ENCODE measurements around the gene PLEKHA4. TPM values are rescaled to one million over a fixed set of nuclear protein-coding genes. Genes with fewer than 3 reads are reported as not detected.

Gene PLEKHA4
- total and polyA plus RNA-seq, 9 of the 15 experiments (the other 6 are each of a cell fraction or from before 2014, with no cell fraction given), result 0.07 to 30.8 (median 11.4) TPM

DNA sequence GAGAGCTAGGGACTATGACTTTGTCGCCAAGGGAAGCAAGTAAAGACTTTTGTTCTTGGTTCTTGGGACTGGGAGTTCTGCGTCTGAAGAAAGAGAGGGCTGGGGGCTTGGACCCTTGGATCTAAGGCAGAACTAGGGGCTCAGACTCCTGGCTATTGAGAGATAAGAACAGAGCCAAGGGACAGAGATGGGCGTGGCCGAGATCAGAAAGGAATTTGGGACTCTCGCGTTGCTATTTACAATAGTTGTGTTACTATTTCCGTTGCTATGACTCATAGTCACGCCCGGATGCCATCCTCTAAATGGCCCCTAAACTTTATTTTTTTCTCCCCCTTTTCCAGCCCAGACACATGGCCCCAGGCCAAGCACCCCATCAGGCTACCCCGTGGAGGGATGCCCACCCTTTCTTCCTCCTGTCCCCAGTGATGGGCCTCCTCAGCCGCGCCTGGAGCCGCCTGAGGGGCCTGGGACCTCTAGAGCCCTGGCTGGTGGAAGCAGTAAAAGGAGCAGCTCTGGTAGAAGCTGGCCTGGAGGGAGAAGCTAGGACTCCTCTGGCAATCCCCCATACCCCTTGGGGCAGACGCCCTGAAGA is 4.6 kb upstream of the PLEKHA4 start (continued):
- TF ChIP-seq GABPA (tag; conservative IDR thresholded peaks at IDR 0.05; ENCODE audit: low read depth) (0 out of 2 replicates have a peak, but pooled peaks have one; percentile 37), CREB1 (IDR thresholded peaks at IDR 0.05) (no peak), CREB1 (CRISPR knock-in tag; IDR thresholded peaks at IDR 0.05) (no peak), ZNF143 (CRISPR knock-in tag; IDR thresholded peaks at IDR 0.05) (no peak; the same call in 1 of the 2 replicates), WHSC1 (IDR thresholded peaks at IDR 0.05; ENCODE audit: low read length) (no peak), PCBP1 (IDR thresholded peaks at IDR 0.05; ENCODE audit: low read depth, low read length, poor library complexity, severe bottlenecking) (no peak), ZFPM2 (CRISPR knock-in tag; IDR thresholded peaks at IDR 0.05) (no peak), PHF21A (IDR thresholded peaks at IDR 0.05; ENCODE audit: borderline replicate concordance, low read depth) (no peak), GABPB2 (CRISPR knock-in tag; conservative IDR thresholded peaks at IDR 0.05) (no peak), RBM25 (IDR thresholded peaks at IDR 0.05; ENCODE audit: low read depth, low read length, severe bottlenecking) (no peak)
- TF ChIP-seq, protein P1, sequence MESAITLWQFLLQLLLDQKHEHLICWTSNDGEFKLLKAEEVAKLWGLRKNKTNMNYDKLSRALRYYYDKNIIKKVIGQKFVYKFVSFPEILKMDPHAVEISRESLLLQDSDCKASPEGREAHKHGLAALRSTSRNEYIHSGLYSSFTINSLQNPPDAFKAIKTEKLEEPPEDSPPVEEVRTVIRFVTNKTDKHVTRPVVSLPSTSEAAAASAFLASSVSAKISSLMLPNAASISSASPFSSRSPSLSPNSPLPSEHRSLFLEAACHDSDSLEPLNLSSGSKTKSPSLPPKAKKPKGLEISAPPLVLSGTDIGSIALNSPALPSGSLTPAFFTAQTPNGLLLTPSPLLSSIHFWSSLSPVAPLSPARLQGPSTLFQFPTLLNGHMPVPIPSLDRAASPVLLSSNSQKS (CRISPR knock-in tag; IDR thresholded peaks at IDR 0.05), result no peak
- TF ChIP-seq, protein P2, sequence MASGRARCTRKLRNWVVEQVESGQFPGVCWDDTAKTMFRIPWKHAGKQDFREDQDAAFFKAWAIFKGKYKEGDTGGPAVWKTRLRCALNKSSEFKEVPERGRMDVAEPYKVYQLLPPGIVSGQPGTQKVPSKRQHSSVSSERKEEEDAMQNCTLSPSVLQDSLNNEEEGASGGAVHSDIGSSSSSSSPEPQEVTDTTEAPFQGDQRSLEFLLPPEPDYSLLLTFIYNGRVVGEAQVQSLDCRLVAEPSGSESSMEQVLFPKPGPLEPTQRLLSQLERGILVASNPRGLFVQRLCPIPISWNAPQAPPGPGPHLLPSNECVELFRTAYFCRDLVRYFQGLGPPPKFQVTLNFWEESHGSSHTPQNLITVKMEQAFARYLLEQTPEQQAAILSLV (tag; IDR thresholded peaks at IDR 0.05), result no peak
- TF ChIP-seq, protein P3, sequence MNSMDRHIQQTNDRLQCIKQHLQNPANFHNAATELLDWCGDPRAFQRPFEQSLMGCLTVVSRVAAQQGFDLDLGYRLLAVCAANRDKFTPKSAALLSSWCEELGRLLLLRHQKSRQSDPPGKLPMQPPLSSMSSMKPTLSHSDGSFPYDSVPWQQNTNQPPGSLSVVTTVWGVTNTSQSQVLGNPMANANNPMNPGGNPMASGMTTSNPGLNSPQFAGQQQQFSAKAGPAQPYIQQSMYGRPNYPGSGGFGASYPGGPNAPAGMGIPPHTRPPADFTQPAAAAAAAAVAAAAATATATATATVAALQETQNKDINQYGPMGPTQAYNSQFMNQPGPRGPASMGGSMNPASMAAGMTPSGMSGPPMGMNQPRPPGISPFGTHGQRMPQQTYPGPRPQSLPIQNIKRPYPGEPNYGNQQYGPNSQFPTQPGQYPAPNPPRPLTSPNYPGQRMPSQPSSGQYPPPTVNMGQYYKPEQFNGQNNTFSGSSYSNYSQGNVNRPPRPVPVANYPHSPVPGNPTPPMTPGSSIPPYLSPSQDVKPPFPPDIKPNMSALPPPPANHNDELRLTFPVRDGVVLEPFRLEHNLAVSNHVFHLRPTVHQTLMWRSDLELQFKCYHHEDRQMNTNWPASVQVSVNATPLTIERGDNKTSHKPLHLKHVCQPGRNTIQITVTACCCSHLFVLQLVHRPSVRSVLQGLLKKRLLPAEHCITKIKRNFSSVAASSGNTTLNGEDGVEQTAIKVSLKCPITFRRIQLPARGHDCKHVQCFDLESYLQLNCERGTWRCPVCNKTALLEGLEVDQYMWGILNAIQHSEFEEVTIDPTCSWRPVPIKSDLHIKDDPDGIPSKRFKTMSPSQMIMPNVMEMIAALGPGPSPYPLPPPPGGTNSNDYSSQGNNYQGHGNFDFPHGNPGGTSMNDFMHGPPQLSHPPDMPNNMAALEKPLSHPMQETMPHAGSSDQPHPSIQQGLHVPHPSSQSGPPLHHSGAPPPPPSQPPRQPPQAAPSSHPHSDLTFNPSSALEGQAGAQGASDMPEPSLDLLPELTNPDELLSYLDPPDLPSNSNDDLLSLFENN (IDR thresholded peaks at IDR 0.05; ENCODE audit: low read depth in 2 of 2, low read length in 2 of 2), result no peak; a peak in 1 of 4 replicates
